Lung (tissue), 12 donors: Measurements from ENCODE around the gene CHST7. TPM values are rescaled to one million over a fixed set of nuclear protein-coding genes. Genes with fewer than 3 reads are reported as not detected.

Experiments used
- ATAC-seq: fragments of 200-7000 bp; cut with Tn5 transposase; one replicate; pipeline ENCODE4 v1.9.1; 2020; ENCODE audit warnings: moderate number of reproducible peaks; ENCODE audit not compliant: insufficient read depth, low FRiP score
- DNase-seq, 3 donors: peaks; one replicate each; pipeline ENCODE4 v3.0.0-alpha.2; 2013 to 2017
- H3K27ac ChIP-seq, 2 donors: one replicate each; pipeline ENCODE4 v1.5.1; 2013; ENCODE audit warnings: mild to moderate bottlenecking in 2 of 2, moderate library complexity in 2 of 2, control low read depth in 1 of 2, inconsistent platforms in 1 of 2, low read depth in 1 of 2, low read length in 1 of 2
- H3K27me3 ChIP-seq, 3 donors: one replicate each; pipeline ENCODE4 v1.5.1; 2013; ENCODE audit warnings: low read length in 2 of 3; ENCODE audit not compliant: control insufficient read depth in 3 of 3, insufficient read depth in 3 of 3
- H3K36me3 ChIP-seq, 4 donors: one replicate each; pipeline ENCODE4 v1.5.1; 2013; ENCODE audit warnings: low read length in 4 of 4, mild to moderate bottlenecking in 1 of 4, moderate library complexity in 1 of 4; ENCODE audit not compliant: control insufficient read depth in 4 of 4, insufficient read depth in 4 of 4
- H3K4me1 ChIP-seq, 5 donors: one replicate each; pipeline ENCODE4 v1.5.1; 2013; ENCODE audit warnings: low read length in 5 of 5, mild to moderate bottlenecking in 2 of 5, moderate library complexity in 1 of 5; ENCODE audit not compliant: control insufficient read depth in 5 of 5, insufficient read depth in 5 of 5
- H3K4me3 ChIP-seq: one replicate; pipeline ENCODE4 v1.5.1; 2013; ENCODE audit warnings: mild to moderate bottlenecking, control low read depth, moderate library complexity
- H3K9ac ChIP-seq, 2 donors: one replicate each; pipeline ENCODE4 v1.5.1; 2013; ENCODE audit warnings: low read length in 2 of 2, control low read depth in 1 of 2; ENCODE audit not compliant: insufficient read depth in 1 of 2
- H3K9me3 ChIP-seq, 4 donors: one replicate each; pipeline ENCODE4 v1.5.1; 2013; ENCODE audit warnings: low read length in 3 of 4, mild to moderate bottlenecking in 1 of 4, moderate library complexity in 1 of 4; ENCODE audit not compliant: control insufficient read depth in 4 of 4, insufficient read depth in 3 of 4
- CTCF ChIP-seq: IDR thresholded peaks from 2 replicates; pipeline ENCODE4 v1.5.1; 2012; ENCODE audit warnings: mild to moderate bottlenecking; ENCODE audit errors: control extremely low read depth, extremely low read depth
- WGBS, 2 donors: extraction: QIAGEN DNeasy Blood & Tissue Kit; methylation state at CpG; one replicate each; pipeline ENCODE4 v1.1.7; 2013; 5-methylcytosine and 5-hydroxymethylcytosine counted together
- polyA plus RNA-seq, 2 donors: library from polyadenylated mRNA; stranded (reverse); fragments of 200-250 nt; gene quantifications; one replicate each; pipeline ENCODE4 v1.2.1, GENCODE V29; 2013
- total RNA-seq, 2 donors: library from RNA; depleted of rRNA in 1 of 2; stranded (reverse); fragments of >200 nt in 1 of 2; gene quantifications; one replicate each; pipeline ENCODE4 v1.2.1, GENCODE V29; 2014 to 2021
- donor health status: control.
- donor health status: control.
- donor health status: Bipolar disorder and iron deficiency.
- donor health status: healthy.
- donor health status: DM: yes; HTN: yes; CAD: no.

The CHST7 gene
- total and polyA plus RNA-seq, 4 donors, result 2.0 to 8.5 (median 7.9) TPM

DNA sequence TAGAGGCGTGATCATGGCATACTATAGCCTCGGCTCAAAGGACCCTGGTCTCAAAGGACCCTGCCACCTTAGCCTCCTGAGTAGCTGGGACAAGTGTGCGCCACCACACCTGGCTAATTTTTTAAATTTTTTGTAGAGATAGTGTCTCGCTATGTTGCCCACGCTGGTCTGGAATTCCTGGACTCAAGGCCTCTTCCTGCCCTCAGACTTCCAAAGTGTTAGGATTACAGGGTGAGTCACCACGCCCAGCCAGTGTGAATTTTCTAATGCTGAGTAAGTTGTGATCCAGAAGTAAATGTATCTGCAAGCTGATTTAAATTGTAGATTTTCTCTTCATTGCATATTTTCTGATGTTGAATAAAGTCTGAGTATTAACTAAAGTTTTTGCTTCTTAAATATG is 25.7 kb upstream of the CHST7 start:
- no peak for DNase-seq
- 76 to 96% methylated on average over 6 of the region's 6 CpGs for WGBS, 2 donors
- Histone ChIP-seq H3K27me3 (peaks cover 0 to 2% (median 0%) of the 10 kb centered on the region in 3 donors), H3K27ac (no peak overlapping the region), H3K36me3 (peaks cover 0 to 2% (median 0%) of the 10 kb centered on the region in 4 donors), H3K9me3 (no peaks in the 10 kb centered on the region), H3K4me3 (no peak overlapping the region), H3K9ac (no peak overlapping the region), H3K4me1 (peaks cover 0 to 9% (median 5%) of the 10 kb centered on the region in 5 donors)
- ATAC-seq, result no peak
- no peak for TF ChIP-seq CTCF

DNA sequence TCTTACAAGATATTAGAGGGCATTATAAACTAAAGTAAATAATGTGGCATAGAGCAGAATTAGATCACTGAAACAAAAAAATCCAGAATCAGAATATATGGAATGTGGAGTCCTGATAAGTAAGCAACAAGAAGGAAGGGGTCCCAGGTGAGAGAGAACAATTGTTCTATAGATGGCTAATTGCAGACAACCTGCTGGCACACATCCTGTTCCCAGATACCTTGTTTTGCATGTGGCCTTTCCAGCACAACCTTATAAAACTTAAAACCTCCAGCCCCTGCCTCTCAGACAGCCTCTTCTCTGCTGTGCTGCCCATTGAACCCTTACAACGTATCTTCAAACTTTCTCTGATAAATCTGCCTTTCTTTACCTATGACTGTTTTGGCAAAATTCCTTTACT is 23.7 kb upstream of the CHST7 start:
- peaks cover 0 to 9% (median 3%) of the 10 kb centered on the region in 5 donors for H3K4me1 ChIP-seq
- no peak overlapping the region for H3K9ac ChIP-seq
- H3K27me3 ChIP-seq, result peaks cover 0 to 2% (median 0%) of the 10 kb centered on the region in 3 donors
- H3K36me3 ChIP-seq, result peaks cover 0 to 2% (median 0%) of the 10 kb centered on the region in 4 donors
- no peak for TF ChIP-seq CTCF
- ATAC-seq (no peak), DNase-seq (no peak)
- no peak overlapping the region for H3K27ac ChIP-seq
- no peaks in the 10 kb centered on the region for H3K9me3 ChIP-seq
- 70 to 100% methylated on average over 1 of the region's 1 CpG for WGBS, 2 donors
- no peak overlapping the region for H3K4me3 ChIP-seq

DNA sequence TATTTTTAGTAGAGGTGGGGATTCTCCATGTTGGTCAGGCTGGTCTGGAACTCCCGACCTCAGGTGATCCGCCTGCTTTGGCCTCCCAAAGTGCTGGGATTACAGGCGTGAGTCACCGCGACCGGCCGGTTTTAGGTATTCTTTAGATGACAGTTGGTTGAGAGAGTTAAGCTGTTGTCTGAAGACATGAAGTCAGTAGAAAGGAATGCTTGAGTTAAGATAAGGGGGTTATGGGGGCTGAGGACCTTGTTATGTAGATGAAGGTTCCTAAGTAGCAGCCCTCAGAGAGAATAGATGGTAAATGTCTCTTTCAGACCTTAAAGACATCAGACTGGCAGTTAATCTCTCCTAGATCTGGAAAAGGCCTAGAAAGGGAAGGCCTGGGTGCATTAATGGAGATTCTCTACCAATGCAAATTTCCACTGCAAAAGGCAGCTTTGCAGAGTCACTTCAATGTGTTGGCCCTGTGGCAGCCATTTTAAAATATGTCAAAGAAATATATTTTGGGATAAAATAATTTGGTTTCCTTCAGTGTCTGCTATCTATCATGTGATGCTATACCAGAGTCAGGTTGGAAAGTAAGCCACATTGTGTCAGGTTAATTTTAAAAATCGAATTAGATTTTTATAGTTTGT is 22.0 kb upstream of the CHST7 start:
- no peaks in the 10 kb centered on the region for H3K9me3 ChIP-seq
- H3K27me3 ChIP-seq, result peaks cover 0 to 2% (median 0%) of the 10 kb centered on the region in 3 donors
- peak in 1 of 3 donors; percentile 2 for DNase-seq
- H3K4me1 ChIP-seq, result peaks cover 0 to 8% (median 1%) of the 10 kb centered on the region in 5 donors
- H3K4me3 ChIP-seq, result no peak overlapping the region
- WGBS, 2 donors, result 75 to 79% methylated on average over 8 of the region's 8 CpGs
- H3K36me3 ChIP-seq, result peaks cover 0 to 2% (median 0%) of the 10 kb centered on the region in 4 donors
- no peak overlapping the region for H3K9ac ChIP-seq
- no peak for ATAC-seq
- H3K27ac ChIP-seq, result no peak overlapping the region
- no peak for TF ChIP-seq CTCF
